Loucy (cell line): ENCODE results near the gene SSTR5.

ENCODE experiments used
- CTCF ChIP-seq: fragments of 200-600 bp; sonication (generic); conservative IDR thresholded peaks from 2 replicates; pipeline ENCODE4 v1.5.1; 2014; ENCODE audit warnings: mild to moderate bottlenecking, antibody characterized with exemption, low read length
- EZH2phosphoT487 ChIP-seq: fragments of 200-600 bp; IDR thresholded peaks from 2 replicates; pipeline ENCODE4 v1.6.1; 2018; ENCODE audit warnings: antibody characterized with exemption, mild to moderate bottlenecking, moderate library complexity, borderline replicate concordance

GRCh38 chr16:1059310-1059709, 13.2 kb upstream of the SSTR5 start:
- TF ChIP-seq CTCF (no peak), EZH2phosphoT487 (no peak)
